Cardiac muscle cell (in vitro differentiated cells and primary cell): Measurements from ENCODE around the gene PER1. TPM values are rescaled to one million over a fixed set of nuclear protein-coding genes. Genes with fewer than 3 reads are reported as not detected.
A peak's percentile ranks its signal among the peaks of the same experiment; 100 is the strongest.

Experiments
- DNase-seq, 2 donors: peaks; one replicate each; pipeline versions ENCODE4 v3.0.0 to v3.0.0-alpha.2; 2010 to 2017; ENCODE audit warnings: low read depth in 1 of 2, low spot score in 1 of 2
- H3K27ac ChIP-seq: fragments of 200-600 bp; sonication (generic); 2 replicates; pipeline ENCODE4 v1.5.1; 2016
- H3K27me3 ChIP-seq: fragments of 200-600 bp; sonication (generic); 2 replicates; pipeline ENCODE4 v1.6.0; 2016; ENCODE audit warnings: control low read depth
- H3K36me3 ChIP-seq: fragments of 200-600 bp; sonication (generic); 2 replicates; pipeline ENCODE4 v1.5.1; 2016; ENCODE audit warnings: control low read depth
- H3K4me1 ChIP-seq: fragments of 200-600 bp; sonication (generic); 2 replicates; pipeline ENCODE4 v1.8.1; 2017; ENCODE audit warnings: low read depth, mild to moderate bottlenecking, mixed run types
- H3K4me3 ChIP-seq: fragments of 200-600 bp; sonication (generic); 2 replicates; pipeline ENCODE4 v1.5.1; 2016; ENCODE audit warnings: mild to moderate bottlenecking
- H3K9me3 ChIP-seq: fragments of 200-600 bp; sonication (generic); 2 replicates; pipeline ENCODE4 v1.5.1; 2017; ENCODE audit warnings: low read depth, mild to moderate bottlenecking, control low read depth
- CTCF ChIP-seq: IDR thresholded peaks from 2 replicates; pipeline ENCODE4 v1.5.1; 2012; ENCODE audit warnings: low read depth, mild to moderate bottlenecking, low read length
- polyA plus RNA-seq: library from polyadenylated mRNA; unstranded; fragments of >200 nt; fragmentation: Nextera tagmentation; extraction: Ambion mirVana; gene quantifications from 2 replicates; pipeline ENCODE4 v1.2.1, GENCODE V29; 2016
- total RNA-seq: library from RNA; depleted of rRNA; stranded (reverse); fragments of >200 nt; gene quantifications from 2 replicates; pipeline ENCODE4 v1.2.3, GENCODE V29; 2016

Gene PER1
- total and polyA plus RNA-seq, 2 experiments from 2014 or later = 28.2 to 51.9 TPM

DNA sequence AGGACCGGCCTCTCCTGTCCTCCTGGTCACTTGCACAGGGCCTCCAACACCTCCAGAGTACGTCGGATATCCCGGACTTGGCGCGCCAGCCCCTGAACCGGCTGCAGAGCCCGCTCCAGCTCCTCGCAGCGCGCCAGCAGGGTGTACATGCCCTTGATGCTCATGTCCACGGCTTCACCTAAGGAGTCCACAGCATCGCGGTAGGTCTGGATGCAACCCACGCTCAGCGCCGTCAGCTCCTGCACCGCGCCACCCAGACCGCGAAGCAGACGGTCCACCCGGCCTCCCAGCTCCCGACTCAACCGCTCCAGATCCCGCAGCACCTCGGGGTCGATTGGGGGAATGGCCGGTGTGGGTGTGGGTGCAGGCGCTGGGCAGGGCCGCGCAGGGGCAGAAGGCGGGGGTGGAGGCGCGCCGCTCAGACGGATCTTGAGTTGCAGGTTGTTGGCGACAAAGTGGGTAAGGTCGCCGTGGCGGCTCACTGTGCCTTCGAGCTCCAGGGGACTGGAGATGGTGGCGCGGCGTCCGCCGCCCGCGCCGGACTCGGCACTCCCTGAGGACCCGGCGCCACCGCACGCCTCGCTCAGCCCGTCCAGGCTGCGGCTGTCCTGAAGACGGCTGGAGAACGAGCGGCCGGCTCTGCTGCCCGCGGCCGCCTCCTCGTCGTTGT, 37.0 kb upstream of the PER1 start:
- H3K4me1 ChIP-seq = peaks cover 10% of the 10 kb centered on the region
- no peaks in the 10 kb centered on the region for H3K27me3 ChIP-seq
- peak overlapping the region; percentile 80 for H3K4me3 ChIP-seq
- no peaks in the 10 kb centered on the region for H3K36me3 ChIP-seq
- no peaks in the 10 kb centered on the region for H3K9me3 ChIP-seq
- H3K27ac ChIP-seq = no peak overlapping the region
- no peak for TF ChIP-seq CTCF
- DNase-seq = no peak

- H3K9me3 ChIP-seq = no peaks in the 10 kb centered on the region
- DNase-seq = no peak
- no peaks in the 10 kb centered on the region for H3K27me3 ChIP-seq
- H3K4me1 ChIP-seq = peaks cover 10% of the 10 kb centered on the region
- peak overlapping the region; percentile 71 for H3K27ac ChIP-seq
- peak overlapping the region; percentile 80 for H3K4me3 ChIP-seq
- no peaks in the 10 kb centered on the region for H3K36me3 ChIP-seq
- TF ChIP-seq CTCF = no peak
Observed at GRCh38 chr17:8188263-8188839, 36.1 kb upstream of the PER1 start.

GRCh38 chr17:8187517-8188262, 35.5 kb upstream of the PER1 start:
- Histone ChIP-seq H3K9me3 (no peaks in the 10 kb centered on the region), H3K27ac (peak overlapping the region; percentile 71), H3K36me3 (no peaks in the 10 kb centered on the region), H3K27me3 (no peaks in the 10 kb centered on the region), H3K4me1 (peaks cover 10% of the 10 kb centered on the region), H3K4me3 (peak overlapping the region; percentile 80)
- no peak for TF ChIP-seq CTCF
- DNase-seq = peak; percentile 94 to 99

DNA sequence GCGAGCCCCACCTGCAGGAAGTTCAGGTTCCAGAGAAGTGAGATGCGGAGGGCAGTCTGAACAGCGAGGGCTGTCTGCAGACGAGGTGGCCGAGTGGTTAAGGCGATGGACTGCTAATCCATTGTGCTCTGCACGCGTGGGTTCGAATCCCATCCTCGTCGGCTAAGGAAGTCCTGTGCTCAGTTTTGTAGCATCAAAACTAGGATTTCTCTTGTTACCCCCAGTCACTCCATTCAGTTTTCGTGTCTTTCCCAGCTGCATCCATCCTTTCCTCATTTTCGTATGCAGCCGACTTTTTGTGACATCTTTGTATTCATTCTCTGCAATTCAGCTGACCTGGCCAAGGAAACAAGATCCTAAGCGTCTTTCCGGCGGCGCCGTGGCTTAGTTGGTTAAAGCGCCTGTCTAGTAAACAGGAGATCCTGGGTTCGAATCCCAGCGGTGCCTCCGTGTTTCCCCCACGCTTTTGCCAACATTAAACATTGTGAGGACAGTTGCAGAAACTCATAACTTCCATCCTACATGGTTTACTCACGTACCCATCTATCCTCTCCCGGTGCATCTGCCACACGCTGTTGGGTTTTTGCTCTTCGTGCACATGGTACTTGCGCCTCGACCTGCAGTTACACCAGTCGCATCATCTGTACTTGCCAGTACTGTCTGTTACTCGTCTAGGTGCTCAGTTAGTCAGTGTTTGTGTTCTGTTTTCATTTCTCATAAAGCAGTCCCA, 34.7 kb upstream of the PER1 start:
- peaks cover 10% of the 10 kb centered on the region for H3K4me1 ChIP-seq
- TF ChIP-seq CTCF = peak; percentile 34
- H3K4me3 ChIP-seq = peak overlapping the region; percentile 80
- DNase-seq = peak; percentile 91 to 96
- H3K36me3 ChIP-seq = no peaks in the 10 kb centered on the region
- no peaks in the 10 kb centered on the region for H3K9me3 ChIP-seq
- H3K27me3 ChIP-seq = no peaks in the 10 kb centered on the region
- peak overlapping the region; percentile 71 for H3K27ac ChIP-seq

DNA sequence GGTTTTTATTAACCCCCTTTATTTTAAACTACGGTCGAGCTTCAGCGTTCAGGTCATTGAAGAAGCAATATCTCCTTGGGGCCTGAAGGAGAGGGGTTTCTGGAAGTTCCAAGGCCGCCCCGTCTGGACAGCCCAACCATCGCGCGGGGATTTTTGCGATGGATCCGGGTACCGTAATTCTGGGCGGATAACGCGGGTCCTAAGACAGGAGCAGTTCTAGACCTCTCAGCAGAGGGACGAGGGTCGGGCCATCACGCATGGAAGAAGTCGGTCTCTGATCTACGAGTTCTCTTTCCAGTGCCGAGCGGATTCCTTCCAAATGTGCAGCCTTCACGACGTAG, 34.2 kb upstream of the PER1 start:
- no peak for DNase-seq
- Histone ChIP-seq H3K36me3 (no peaks in the 10 kb centered on the region), H3K27ac (peak overlapping the region; percentile 55), H3K27me3 (no peaks in the 10 kb centered on the region), H3K4me3 (peak overlapping the region; percentile 80), H3K4me1 (peaks cover 10% of the 10 kb centered on the region), H3K9me3 (no peaks in the 10 kb centered on the region)
- no peak for TF ChIP-seq CTCF
